Pancreas (tissue), 10 donors: ENCODE results near the gene C1GALT1. TPM values are rescaled to one million over a fixed set of nuclear protein-coding genes. Genes with fewer than 3 reads are reported as not detected.

Experiments
- ATAC-seq, 4 donors: fragments of 200-7000 bp; cut with Tn5 transposase; one replicate each; pipeline versions ENCODE4 v1.8.0 to v1.9.1; 2020; ENCODE audit warnings: mild to moderate bottlenecking in 4 of 4, moderate library complexity in 4 of 4
- DNase-seq, 6 donors: peaks; one replicate each; pipeline ENCODE4 v3.0.0-alpha.2; 2020
- FAIRE-seq: peaks from 2 replicates; lab custom pipeline; 2012; peaks lifted over from hg19 to GRCh38; lab: Jason Lieb, UNC
- H3K27ac ChIP-seq, 4 donors: fragments of 200-600 bp; sonication (generic); 1 replicate in 3 of 4; 2 replicates in 1 of 4; pipeline versions ENCODE4 v1.5.0 to v1.8.0; 2020
- H3K27me3 ChIP-seq, 4 donors: fragments of 200-600 bp; one replicate each; pipeline ENCODE4 v1.8.0; 2021
- H3K36me3 ChIP-seq, 3 donors: fragments of 200-600 bp; sonication (generic) in 1 of 3; one replicate each; pipeline versions ENCODE4 v1.5.0 to v1.8.0; 2020 to 2021
- H3K4me1 ChIP-seq, 3 donors: fragments of 200-600 bp; one replicate each; pipeline ENCODE4 v1.8.0; 2021
- H3K4me3 ChIP-seq, 4 donors: fragments of 200-600 bp; sonication (generic) in 2 of 4; one replicate each; pipeline versions ENCODE4 v1.5.0 to v1.8.0; 2020 to 2021
- H3K9me3 ChIP-seq, 4 donors: fragments of 200-600 bp; one replicate each; pipeline ENCODE4 v1.8.0; 2021
- WGBS, 2 donors: extraction: QIAGEN DNeasy Blood & Tissue Kit; methylation state at CpG; one replicate each; pipeline ENCODE4 v1.1.7; 2013; 5-methylcytosine and 5-hydroxymethylcytosine counted together
- intact Hi-C, 3 donors: fragments of 100-400 bp; cut with DNase I; formaldehyde crosslinking; loops; one replicate each; pipeline versions ENCODE4 v1.11.1 to v1.14.2; 2022
- polyA plus RNA-seq, 2 donors: library from polyadenylated mRNA; stranded (reverse); fragments of 200-250 nt; gene quantifications; one replicate each; pipeline ENCODE4 v1.2.3, GENCODE V29; 2013
- total RNA-seq, 6 donors: library from RNA; stranded (reverse); fragmentation: NEBNext Ultra II Directional in 4 of 6; extraction: Animal tissue kit (Norgen Biotek cat#: 25700) in 4 of 6; gene quantifications; one replicate each; pipeline versions ENCODE4 v1.2.1 to v1.2.4, GENCODE V29; 2021 to 2023
- TF ChIP-seq, protein P1 (sequence below), 4 donors: fragments of 200-600 bp; sonication (generic) in 3 of 4; IDR thresholded peaks; one replicate each; pipeline versions ENCODE4 v1.5.0 to v1.8.0; 2021; ENCODE audit warnings: antibody characterized with exemption in 4 of 4
- donor health status: healthy with polysubstance abuse.
- donor health status: DM: no; HTN: no; CAD: no; lungs with moderate emphysema.
- donor health status: DM: no; HTN: no; CAD: no.
- donor health status: control.
- donor health status: control.
- donor health status: Bipolar disorder and iron deficiency.
- donor health status: DM: yes; HTN: yes; CAD: no.
- donor health status: DM: no; HTN: no; CAD: no.
- donor health status: DM: no; HTN: no; CAD: no.
- donor health status: DM: yes; HTN: yes; CAD: no.

C1GALT1 gene
- total and polyA plus RNA-seq, 8 donors = 3.2 to 14.5 (median 7.0) TPM

DNA sequence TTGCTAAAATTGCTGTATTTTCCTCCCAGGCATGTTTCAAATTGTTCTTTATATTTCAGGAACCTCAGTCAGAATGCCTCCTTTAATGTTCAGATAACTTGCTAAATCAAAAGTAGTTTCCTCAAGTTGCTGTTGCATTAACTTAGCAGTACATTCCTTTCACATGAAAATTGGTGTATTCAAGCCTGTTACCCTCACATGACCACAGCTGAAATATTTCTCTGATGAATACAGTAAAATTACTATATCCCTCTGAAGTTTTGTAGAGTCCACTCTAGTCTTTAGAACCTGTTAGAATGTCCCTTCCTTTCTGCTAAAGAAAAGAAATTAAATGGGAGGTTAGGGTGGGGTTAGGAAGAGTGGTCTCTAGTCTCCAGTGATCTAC, 24.5 kb upstream of the C1GALT1 start:
- DNase-seq (no peak), FAIRE-seq (no peak), ATAC-seq (no peak)
- intact Hi-C loops = no loop called here
- Histone ChIP-seq H3K27me3 (no peaks in the 10 kb centered on the region), H3K9me3 (no peaks in the 10 kb centered on the region), H3K4me3 (no peak overlapping the region), H3K36me3 (no peaks in the 10 kb centered on the region), H3K4me1 (no peaks in the 10 kb centered on the region), H3K27ac (no peak overlapping the region)
- TF ChIP-seq, protein P1, sequence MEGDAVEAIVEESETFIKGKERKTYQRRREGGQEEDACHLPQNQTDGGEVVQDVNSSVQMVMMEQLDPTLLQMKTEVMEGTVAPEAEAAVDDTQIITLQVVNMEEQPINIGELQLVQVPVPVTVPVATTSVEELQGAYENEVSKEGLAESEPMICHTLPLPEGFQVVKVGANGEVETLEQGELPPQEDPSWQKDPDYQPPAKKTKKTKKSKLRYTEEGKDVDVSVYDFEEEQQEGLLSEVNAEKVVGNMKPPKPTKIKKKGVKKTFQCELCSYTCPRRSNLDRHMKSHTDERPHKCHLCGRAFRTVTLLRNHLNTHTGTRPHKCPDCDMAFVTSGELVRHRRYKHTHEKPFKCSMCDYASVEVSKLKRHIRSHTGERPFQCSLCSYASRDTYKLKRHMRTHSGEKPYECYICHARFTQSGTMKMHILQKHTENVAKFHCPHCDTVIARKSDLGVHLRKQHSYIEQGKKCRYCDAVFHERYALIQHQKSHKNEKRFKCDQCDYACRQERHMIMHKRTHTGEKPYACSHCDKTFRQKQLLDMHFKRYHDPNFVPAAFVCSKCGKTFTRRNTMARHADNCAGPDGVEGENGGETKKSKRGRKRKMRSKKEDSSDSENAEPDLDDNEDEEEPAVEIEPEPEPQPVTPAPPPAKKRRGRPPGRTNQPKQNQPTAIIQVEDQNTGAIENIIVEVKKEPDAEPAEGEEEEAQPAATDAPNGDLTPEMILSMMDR (IDR thresholded peaks at IDR 0.05) = no peak

- no peak for DNase-seq
- intact Hi-C loops = no loop called here
- no peaks in the 10 kb centered on the region for H3K9me3 ChIP-seq
- TF ChIP-seq, protein P1 (IDR thresholded peaks at IDR 0.05) = no peak
- ATAC-seq = no peak
- no peaks in the 10 kb centered on the region for H3K4me1 ChIP-seq
- no peaks in the 10 kb centered on the region for H3K36me3 ChIP-seq
- WGBS, 2 donors = 80 to 86% methylated on average over 6 of the region's 6 CpGs
- no peak for FAIRE-seq
- no peaks in the 10 kb centered on the region for H3K27me3 ChIP-seq
- no peak overlapping the region for H3K27ac ChIP-seq
- H3K4me3 ChIP-seq = no peak overlapping the region
These were observed 23.2 kb upstream of the C1GALT1 start for GRCh38 chr7:7159063-7159658.

DNA sequence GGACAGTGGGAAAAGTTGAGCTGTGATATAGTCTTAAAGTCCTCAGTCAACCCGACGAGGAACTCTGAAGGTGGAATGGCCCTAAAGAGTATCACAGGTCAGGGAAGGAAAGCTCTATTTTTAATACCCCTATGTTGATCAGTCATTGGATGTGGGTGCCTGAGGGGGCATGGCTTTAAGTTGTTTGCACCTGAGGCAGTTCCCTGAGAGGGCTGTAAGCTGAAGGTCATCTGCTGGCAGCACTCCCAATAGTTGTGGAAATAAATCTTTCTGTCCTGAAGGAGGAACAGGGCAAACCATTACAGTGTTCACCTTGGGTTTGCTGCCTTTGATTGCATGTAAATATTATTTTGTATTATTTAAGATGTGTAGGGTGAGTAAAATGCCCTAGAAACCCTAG, 17.8 kb upstream of the C1GALT1 start:
- peak; percentile 85 to 94 (median 90) for ATAC-seq
- Histone ChIP-seq H3K9me3 (no peaks in the 10 kb centered on the region), H3K36me3 (no peaks in the 10 kb centered on the region), H3K4me1 (peaks cover 5 to 17% (median 9%) of the 10 kb centered on the region in 3 donors), H3K4me3 (no peak overlapping the region), H3K27me3 (no peaks in the 10 kb centered on the region), H3K27ac (peak overlapping the region in 1 of 4 donors; percentile 30)
- peak in 5 of 6 donors; percentile 38 to 80 (median 62) for DNase-seq
- TF ChIP-seq, protein P1 (IDR thresholded peaks at IDR 0.05) = no peak
- no peak for FAIRE-seq
- WGBS, 2 donors = 23 to 24% methylated on average over 2 of the region's 2 CpGs
- intact Hi-C loops = no loop called here

- 83 to 84% methylated on average over 3 of the region's 3 CpGs for WGBS, 2 donors
- H3K27ac ChIP-seq = no peak overlapping the region
- H3K27me3 ChIP-seq = no peaks in the 10 kb centered on the region
- intact Hi-C loops = no loop called here
- H3K36me3 ChIP-seq = no peaks in the 10 kb centered on the region
- peaks cover 5 to 17% (median 9%) of the 10 kb centered on the region in 3 donors for H3K4me1 ChIP-seq
- TF ChIP-seq, protein P1 (IDR thresholded peaks at IDR 0.05) = no peak
- ATAC-seq = no peak
- no peak overlapping the region for H3K4me3 ChIP-seq
- no peak for DNase-seq
- no peaks in the 10 kb centered on the region for H3K9me3 ChIP-seq
- no peak for FAIRE-seq
These were observed 17.0 kb upstream of the C1GALT1 start for GRCh38 chr7:7165372-7165771.

DNA sequence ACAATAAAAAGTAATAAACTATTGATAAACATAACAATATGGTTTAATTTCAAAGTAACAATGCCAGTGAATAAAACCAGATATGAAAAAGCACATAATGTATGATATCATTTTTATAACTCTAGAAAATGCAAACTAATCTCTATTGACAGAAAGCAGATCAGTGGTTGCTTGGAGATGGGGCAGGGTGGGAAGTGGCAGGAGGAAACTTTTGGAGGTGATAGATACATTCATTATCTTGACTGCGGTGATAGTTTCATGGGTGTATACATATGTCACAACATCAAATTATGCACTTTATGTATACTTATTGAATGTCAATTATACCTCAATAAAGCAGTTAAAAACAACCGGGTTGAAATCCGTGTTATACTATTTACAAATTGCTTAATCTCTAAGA, 16.0 kb upstream of the C1GALT1 start:
- Histone ChIP-seq H3K4me1 (peaks cover 5 to 17% (median 9%) of the 10 kb centered on the region in 3 donors), H3K27ac (no peak overlapping the region), H3K4me3 (no peak overlapping the region), H3K36me3 (no peaks in the 10 kb centered on the region), H3K27me3 (no peaks in the 10 kb centered on the region), H3K9me3 (no peaks in the 10 kb centered on the region)
- no peak for DNase-seq
- 62 to 63% methylated on average over 3 of the region's 3 CpGs for WGBS, 2 donors
- no peak for ATAC-seq
- TF ChIP-seq, protein P1 (IDR thresholded peaks at IDR 0.05) = no peak
- intact Hi-C loops = no loop called here
- no peak for FAIRE-seq
